GM18873 (cell line): ENCODE data around the gene PLXNB3.

Source experiments
- ATAC-seq: cut with Tn5 transposase; IDR thresholded peaks from one replicate; pipeline ENCODE4 v1.9.1; 2021; ENCODE audit warnings: mild to moderate bottlenecking, moderate library complexity, moderate number of reproducible peaks; ENCODE audit not compliant: unreplicated experiment, low FRiP score

PLXNB3 gene

DNA sequence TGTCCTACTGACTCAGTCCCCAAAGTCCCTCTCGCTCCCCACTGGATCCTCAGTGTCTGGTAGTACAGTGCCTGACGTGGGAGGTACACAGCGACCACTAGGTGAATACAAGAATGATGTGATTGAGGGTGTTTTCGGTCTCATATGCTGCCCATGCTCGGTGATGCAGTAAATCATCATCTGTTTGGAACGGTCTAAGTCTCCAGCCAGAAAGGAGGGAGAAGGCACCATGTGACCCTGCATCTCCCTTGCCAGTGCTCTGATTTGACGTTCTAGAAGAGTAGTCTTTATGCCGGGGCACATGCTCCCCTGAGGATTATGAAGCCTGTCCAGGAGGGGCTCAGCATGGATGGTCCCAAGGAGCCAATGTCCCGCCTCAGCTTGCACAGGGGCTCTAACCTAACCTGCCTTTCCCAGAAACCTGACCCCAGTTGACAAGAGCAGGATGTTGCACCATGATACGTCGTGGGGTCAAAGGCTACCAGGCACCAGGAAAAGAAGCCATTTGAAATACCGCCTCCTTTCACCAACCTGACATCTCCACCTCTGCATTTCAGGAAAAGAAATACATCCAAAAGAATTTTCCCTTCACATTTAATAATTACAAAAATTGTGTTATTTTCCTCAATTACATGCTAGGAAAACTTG, 13.8 kb upstream of the PLXNB3 start:
- no peak for ATAC-seq

DNA sequence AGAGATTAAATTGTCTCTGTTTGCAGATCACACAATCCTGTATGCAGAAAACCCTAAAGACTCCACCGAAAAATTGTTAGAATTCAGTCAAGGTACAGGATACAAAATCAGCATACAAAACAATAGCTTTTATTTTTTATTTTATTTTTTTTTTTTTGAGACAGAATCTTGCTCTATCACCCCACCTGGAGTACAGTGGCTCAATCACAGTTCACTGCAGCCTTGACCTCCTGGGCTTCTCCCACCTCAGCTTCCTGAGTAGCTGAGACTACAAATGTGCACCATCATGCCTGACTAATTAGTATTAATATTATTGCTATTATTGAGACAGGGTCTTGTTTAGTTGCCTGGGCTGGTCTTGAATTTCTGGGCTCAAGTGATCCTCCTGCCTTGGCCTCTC, 8.9 kb upstream of the PLXNB3 start:
- no peak for ATAC-seq

DNA sequence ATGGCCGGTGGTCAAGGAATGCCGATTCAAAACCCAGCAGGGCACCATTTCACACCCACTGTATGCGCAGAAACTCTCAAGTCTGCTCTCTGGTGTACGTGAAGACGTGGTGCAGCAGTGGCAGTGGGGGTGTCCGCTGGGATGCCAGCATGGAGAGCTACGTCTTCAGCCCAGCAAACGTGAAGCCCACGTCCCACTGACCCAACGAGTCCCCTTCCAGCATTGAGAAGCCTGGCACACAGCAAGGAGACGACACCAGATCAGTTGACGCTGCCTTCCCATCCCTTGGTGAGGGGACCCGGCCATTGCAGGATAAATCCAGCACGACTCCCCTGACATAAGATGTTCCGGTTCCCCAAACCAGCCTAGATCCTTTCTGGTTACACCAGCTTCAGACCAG, 2.2 kb upstream of the PLXNB3 start:
- no peak for ATAC-seq

DNA sequence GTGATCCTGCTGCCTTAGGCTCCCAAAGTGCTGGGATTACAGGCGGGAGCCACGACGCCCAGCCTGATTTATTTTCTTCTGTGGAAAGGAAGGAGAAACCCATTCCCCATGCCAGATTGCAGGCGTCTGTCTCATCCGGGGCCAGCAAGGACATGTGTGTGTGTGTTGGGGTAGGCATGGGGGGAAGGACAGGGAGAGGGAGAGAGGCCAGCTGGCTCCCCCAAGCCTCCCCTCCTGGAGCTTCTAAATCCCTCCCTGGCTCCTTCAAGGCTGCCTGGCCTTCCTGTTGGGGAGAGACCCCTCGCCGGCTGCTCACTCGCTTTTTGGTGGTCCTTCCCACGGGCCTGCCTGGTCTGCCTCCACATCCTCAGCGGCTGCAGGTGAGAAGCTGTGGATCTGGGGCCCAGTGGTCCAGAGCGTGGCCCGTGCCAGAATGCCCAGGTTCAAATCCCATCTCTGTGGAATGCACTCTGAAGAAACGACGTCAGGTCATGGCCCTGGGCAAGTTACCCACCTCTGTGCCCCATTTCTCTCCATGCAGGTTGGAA, 1.3 kb upstream of the PLXNB3 start:
- ATAC-seq: no peak

DNA sequence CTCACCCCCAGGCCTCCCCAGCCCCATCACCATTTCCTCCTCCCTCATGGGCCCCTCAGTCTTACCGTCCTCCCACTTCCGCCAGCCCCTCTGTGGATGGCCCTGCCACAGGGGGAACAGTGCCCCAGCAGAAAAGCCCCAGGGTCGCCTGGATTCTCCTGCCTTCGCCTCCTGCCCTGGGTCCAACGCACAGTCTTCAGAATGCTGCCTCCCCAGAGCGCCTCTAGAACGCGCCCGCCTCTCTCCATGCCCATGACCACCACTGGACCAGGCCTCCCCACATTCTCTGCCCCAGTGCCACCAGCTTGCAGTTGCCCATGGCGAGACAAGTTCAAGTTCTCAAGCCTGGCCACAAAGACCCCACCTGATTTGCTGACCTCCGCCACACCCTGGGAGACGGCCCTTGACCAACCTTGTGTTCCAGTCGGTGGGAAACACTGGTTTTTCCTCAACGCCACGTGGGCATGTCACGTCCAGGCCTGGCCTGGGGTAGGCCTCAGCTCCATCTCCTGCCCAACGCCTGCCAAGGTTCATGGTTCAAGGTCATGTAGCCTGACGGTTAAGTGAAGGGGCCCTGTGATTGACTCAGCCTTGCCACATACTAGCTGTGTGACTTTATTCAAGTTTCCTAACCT, 634 bp upstream of the PLXNB3 start:
- no peak for ATAC-seq

DNA sequence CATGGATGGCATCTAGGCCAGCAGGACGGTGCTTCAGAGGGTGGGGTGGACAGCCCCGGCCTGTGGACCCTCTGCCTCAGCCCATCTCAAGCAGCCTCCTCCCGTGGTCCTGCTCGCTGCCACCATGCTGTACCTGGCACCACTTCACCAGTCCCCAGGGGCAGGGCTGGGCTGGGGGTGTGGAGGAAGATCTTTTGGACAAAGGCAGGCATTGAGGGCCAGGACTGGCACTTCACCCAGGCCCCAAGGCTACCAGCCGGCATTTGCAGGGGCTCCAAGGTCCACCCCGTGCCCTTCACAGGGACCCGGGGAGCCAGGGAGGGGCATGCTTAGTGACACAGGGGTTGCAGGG, 713 bp downstream of the PLXNB3 start:
- no peak for ATAC-seq

DNA sequence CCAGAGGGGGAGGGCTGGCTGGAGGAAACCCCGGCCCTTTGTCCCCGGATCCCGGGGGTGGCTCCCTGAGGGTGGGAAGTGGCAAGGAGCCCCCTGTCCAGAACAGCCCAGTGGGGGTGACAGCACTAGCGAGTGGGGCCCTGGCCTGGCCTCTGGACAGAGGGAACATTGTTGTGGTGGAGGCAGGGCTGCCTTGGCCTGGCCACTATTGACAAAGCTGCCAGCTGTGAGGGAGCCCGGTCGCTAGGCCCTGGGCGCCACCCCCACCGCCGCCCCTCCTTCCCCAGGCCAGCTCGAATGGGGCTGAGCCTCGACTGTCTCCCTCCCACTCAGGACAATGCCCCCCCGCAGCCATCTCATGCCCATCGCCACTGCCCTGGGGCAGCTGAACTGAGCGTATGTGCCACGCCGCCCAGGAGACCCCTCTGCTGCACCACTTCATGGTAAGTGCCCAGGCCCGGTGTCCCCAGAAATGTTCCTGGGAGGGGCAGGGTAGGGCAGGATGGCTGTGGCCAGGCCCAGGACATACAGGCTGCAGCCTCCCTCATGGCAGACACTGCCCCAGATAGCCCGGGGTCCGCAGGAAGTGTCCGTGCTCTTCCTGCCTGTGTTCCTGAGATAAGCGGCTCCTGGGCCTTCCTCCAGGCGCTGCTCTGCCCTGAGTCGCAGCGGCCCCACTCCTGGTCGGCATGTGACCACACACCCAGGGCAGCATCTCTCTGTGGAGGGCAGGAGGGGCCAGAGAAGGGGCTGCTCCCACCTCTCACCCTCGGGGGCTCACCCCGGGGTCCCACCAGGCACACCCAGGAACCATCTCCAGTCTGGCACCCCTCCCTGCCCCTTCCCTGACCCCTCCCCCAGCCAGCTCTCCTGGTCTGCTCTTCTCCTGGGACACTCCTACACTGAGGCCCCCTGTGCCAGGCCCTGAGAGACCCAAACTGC, 1.4 kb downstream of the PLXNB3 start:
- ATAC-seq: no peak

DNA sequence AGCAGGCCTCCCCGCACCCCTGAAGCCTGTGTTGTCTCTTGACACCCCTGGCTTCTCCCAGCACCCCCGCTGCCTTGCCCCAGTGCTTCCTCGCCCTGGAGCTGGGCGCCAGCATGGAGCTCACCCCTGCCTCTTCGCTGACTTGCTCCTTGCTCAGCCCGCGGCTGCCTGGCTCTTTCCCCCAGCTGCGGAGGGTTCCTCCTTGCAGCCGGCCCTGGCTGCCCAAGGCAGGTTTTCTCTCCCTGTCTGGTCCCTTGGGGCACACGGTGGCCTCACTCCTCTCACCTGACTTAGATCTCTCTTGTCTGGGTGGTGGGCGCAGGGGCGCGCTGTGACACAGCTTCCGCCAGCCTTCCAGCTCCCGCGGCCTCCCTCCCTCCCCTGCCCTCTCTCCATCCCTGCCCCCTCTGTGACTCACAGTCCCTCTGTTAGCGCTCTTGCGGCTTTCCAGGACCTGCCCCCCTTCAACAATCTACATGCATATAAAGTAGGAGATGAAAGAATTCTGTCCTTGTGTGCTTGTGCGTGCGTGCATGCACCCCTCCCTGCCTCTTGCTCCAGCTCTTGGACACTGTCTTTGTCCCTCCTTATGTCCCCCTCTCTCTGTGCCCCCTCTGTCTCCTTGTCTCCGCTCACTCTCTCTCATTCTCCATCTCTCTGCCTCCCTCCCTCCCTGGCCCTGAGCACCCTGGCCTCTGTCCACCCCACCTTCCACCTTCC, 2.2 kb downstream of the PLXNB3 start:
- ATAC-seq: no peak

DNA sequence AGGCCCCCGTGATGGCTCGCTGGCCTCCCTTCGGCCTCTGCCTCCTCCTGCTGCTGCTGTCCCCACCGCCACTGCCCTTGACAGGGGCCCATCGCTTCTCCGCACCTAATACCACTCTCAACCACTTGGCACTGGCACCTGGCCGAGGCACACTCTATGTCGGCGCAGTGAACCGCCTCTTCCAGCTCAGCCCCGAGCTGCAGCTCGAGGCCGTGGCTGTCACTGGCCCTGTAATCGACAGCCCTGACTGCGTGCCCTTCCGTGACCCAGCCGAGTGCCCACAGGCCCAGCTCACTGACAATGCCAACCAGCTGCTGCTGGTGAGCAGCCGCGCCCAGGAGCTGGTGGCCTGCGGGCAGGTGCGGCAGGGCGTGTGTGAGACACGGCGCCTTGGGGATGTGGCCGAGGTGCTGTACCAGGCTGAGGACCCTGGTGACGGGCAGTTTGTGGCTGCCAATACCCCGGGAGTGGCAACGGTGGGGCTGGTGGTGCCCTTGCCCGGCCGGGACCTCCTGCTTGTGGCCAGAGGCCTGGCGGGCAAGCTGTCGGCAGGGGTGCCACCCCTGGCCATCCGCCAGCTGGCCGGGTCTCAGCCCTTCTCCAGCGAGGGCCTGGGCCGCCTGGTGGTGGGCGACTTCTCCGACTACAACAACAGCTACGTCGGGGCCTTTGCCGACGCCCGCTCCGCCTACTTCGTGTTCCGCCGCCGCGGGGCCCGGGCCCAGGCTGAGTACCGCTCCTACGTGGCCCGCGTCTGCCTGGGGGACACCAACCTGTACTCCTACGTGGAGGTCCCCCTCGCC, 3.0 kb downstream of the PLXNB3 start:
- no peak for ATAC-seq

DNA sequence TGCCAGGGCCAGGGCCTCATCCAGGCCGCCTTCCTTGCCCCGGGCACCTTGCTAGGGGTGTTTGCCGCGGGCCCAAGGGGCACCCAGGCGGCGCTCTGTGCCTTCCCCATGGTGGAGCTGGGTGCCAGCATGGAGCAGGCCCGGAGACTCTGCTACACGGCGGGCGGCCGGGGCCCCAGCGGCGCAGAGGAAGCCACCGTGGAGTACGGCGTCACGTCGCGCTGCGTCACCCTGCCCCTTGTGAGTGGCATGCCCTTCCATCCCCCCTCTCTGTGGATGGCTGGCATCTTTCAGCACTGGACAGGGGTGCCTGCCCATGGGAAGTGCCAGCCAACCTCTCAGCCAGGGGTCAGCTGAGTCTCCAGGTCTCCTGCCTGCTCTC, 3.6 kb downstream of the PLXNB3 start:
- ATAC-seq: no peak

DNA sequence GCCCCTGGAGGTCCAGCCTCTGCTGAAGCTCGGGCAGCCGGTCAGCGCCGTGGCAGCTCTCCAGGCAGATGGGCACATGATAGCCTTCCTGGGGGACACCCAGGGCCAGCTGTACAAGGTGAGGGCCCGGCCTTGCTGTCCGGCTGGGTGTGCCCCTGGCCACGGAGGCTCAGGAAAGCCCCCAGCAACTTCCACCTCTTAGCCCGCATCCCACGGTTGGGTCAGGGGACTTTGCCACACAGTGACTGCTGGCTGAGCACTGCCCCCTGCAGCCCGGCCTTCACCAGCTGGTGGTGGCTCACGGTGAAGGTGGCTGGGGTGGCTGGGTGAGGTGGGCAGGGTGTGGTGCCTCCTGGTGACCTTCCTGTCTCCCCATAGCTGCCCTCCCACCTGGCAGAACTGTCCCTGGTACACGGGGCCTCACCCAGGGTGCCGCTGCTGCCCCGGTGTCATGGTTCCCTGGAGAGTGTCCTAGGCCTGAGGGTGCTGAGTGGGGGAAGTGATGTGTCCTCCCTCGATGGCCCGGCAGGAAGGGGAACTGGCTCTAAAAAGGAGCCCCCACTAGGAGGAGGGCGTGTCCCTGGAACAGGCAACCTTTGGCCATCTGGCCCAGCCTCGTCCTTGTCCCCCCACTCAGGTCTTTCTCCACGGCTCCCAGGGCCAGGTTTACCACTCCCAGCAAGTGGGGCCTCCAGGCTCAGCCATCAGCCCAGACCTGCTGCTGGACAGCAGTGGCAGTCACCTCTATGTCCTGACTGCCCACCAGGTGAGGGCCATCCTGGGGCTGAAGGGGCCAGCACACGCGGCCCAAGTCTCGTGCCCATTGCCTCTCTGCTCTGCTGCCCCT, 4.5 kb downstream of the PLXNB3 start:
- no peak for ATAC-seq

DNA sequence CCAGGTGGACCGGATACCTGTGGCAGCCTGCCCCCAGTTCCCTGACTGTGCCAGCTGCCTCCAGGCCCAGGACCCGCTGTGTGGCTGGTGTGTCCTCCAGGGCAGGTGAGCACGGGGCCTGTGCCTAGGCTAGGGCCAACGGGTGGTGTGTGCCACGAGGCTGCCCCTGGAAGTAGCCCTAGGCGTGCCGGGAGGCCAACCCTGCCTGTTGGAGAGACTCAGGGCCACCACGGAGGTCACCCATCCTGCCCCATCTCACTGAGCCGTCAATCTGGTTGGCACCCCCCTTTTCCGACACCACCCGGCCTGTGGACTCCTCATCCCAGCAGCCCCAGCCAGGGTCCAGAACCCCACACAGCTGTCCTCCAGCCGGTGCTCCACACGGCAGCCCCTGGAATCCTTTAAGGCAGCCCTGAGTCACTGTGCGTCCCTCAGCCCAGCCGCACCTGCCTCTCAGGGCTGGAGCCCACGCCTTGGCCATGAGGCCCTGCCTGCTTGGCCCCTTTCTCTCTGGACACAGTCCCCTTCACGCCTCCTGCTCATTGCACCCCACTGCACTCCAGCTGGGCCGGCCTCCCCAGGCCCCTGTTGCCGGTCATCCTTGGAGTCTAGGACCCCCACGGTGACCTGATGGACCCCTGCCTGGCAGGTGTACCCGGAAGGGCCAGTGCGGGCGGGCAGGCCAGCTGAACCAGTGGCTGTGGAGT, 5.3 kb downstream of the PLXNB3 start:
- ATAC-seq: no peak

DNA sequence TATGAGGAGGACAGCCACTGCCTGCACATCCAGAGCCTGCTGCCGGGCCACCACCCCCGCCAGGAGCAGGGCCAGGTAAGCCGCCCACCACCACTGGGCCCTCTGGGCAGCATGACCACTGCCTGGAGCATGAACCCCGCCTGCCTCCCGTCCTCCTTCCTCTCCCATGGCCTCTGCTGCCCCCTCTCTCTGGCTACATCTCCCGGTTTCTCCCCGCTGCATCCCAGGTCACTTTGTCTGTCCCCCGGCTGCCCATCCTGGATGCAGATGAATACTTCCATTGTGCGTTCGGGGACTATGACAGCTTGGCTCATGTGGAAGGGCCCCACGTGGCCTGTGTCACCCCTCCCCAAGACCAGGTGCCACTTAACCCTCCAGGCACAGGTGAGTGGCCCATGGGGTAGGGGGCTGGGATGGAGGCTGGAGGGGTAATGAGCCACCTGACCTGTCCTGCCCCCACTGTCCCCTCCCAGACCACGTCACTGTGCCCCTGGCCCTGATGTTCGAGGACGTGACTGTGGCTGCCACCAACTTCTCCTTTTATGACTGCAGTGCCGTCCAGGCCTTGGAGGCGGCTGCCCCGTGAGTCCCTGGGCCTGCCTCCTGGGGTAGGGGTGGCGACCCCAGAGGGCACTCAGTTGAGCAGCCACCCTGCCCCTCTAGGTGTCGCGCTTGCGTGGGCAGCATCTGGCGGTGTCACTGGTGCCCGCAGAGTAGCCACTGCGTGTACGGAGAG, 6.0 kb downstream of the PLXNB3 start:
- ATAC-seq: no peak

DNA sequence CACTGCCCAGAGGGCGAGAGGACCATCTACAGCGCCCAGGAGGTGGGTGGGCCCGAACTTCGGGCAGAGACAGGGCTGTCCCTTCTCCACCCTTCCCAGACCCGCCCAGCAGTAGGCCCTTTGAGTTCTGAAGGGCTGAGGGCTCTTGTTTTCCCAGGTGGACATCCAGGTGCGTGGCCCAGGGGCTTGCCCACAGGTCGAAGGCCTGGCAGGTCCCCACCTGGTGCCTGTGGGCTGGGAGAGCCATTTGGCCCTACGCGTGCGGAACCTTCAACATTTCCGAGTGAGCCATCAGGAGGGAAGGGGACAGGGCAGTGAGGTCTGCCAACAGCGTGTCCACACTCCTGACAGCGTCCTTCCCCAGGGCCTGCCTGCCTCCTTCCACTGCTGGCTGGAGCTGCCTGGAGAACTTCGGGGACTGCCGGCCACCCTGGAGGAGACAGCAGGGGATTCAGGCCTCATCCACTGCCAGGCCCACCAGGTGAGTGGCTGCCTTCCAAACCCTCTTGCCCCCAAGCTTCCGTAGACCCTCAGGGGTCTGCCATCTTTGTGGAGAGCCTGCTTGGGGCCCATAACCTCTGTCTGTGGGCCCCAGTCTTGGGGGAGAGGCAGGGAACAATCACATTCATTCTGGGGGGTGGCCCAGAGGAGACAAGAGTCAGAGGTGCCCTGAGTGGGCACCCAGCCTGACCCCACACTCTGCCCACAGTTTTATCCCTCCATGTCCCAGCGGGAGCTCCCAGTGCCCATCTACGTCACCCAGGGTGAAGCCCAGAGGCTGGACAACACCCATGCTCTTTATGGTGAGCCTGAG, 6.8 kb downstream of the PLXNB3 start:
- ATAC-seq: no peak

DNA sequence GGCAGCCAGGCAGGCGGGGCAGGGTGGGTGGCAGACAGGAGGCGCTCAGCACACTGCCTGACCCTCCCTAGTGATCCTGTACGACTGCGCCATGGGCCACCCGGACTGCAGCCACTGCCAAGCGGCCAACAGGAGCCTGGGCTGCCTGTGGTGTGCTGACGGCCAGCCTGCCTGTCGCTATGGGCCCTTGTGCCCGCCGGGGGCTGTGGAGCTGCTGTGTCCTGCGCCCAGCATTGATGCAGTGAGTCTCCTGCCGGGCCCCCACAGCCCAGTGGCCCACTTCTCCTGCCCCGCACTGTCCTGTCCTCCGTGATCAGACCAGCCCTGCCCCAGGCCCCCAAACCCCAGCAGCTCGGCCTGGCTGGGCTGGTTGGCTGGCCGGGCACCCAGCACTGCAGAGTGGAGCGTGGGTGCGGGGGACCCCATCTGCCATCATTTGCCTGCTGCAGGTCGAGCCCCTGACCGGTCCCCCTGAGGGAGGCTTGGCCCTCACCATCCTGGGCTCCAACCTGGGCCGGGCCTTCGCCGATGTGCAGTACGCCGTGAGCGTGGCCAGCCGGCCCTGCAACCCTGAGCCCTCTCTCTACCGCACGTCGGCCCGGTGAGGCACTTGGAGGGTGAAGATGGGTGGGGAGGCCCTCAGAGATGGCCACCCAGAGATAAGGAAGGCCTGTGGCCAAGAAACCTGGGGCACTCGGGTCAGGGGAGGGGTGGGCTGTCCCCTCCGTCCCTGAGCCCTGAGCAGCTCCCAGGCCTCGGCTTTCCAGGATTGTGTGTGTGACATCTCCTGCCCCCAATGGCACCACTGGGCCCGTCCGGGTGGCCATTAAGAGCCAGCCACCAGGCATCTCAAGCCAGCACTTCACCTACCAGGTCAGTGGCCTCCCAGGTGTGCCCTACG, 7.6 kb downstream of the PLXNB3 start:
- ATAC-seq: no peak
